HEK293 (cell line): Measurements from ENCODE around the gene FAM234A.
A peak's percentile ranks its signal among the peaks of the same experiment; 100 is the strongest.

ENCODE experiments used
- ATF2 ChIP-seq: fragments of 450-650 bp; formaldehyde crosslinking; IDR thresholded peaks from 2 replicates; pipeline ENCODE4 v1.5.1; 2016; ENCODE audit warnings: missing biosample characterization, missing genetic modification characterization, low read depth
- HIC1 ChIP-seq: fragments of 450-650 bp; formaldehyde crosslinking; IDR thresholded peaks from 2 replicates; pipeline ENCODE4 v1.5.1; 2016; ENCODE audit warnings: missing biosample characterization, missing genetic modification characterization
- KLF16 ChIP-seq: fragments of 450-650 bp; formaldehyde crosslinking; IDR thresholded peaks from 2 replicates; pipeline ENCODE4 v1.5.1; 2017; ENCODE audit warnings: missing biosample characterization, missing genetic modification characterization
- KLF17 ChIP-seq: fragments of 450-650 bp; formaldehyde crosslinking; IDR thresholded peaks from 2 replicates; pipeline ENCODE4 v1.5.1; 2016; ENCODE audit warnings: missing biosample characterization, missing genetic modification characterization
- KLF8 ChIP-seq: fragments of 450-650 bp; formaldehyde crosslinking; IDR thresholded peaks from 2 replicates; pipeline ENCODE4 v1.5.1; 2016; ENCODE audit warnings: missing biosample characterization, missing genetic modification characterization
- REST ChIP-seq: fragments of 450-650 bp; formaldehyde crosslinking; IDR thresholded peaks from 2 replicates; pipeline ENCODE4 v1.5.1; 2016; ENCODE audit warnings: missing biosample characterization, missing genetic modification characterization
- SCRT2 ChIP-seq: fragments of 450-650 bp; formaldehyde crosslinking; IDR thresholded peaks from 2 replicates; pipeline ENCODE4 v1.5.1; 2016; ENCODE audit warnings: missing biosample characterization, missing genetic modification characterization
- SP7 ChIP-seq: fragments of 450-650 bp; formaldehyde crosslinking; IDR thresholded peaks from 2 replicates; pipeline ENCODE4 v1.5.1; 2016; ENCODE audit warnings: missing biosample characterization, missing genetic modification characterization
- ZBTB21 ChIP-seq: fragments of 450-650 bp; formaldehyde crosslinking; IDR thresholded peaks from 2 replicates; pipeline ENCODE4 v1.5.1; 2017; ENCODE audit warnings: missing biosample characterization, missing genetic modification characterization
- ZBTB7A ChIP-seq: fragments of 450-650 bp; formaldehyde crosslinking; IDR thresholded peaks from 2 replicates; pipeline ENCODE4 v1.5.1; 2016; ENCODE audit warnings: low read depth, missing biosample characterization, missing genetic modification characterization
- ZFP37 ChIP-seq: fragments of 450-650 bp; formaldehyde crosslinking; IDR thresholded peaks from 2 replicates; pipeline ENCODE4 v1.5.1; 2016; ENCODE audit warnings: missing biosample characterization, missing genetic modification characterization
- ZIC2 ChIP-seq: fragments of 450-650 bp; formaldehyde crosslinking; IDR thresholded peaks from 2 replicates; pipeline ENCODE4 v1.5.1; 2016; ENCODE audit warnings: missing biosample characterization, missing genetic modification characterization
- ZNF18 ChIP-seq: fragments of 450-650 bp; formaldehyde crosslinking; IDR thresholded peaks from 2 replicates; pipeline ENCODE4 v1.5.1; 2016; ENCODE audit warnings: missing biosample characterization, missing genetic modification characterization
- ZNF341 ChIP-seq: fragments of 450-650 bp; formaldehyde crosslinking; IDR thresholded peaks from 2 replicates; pipeline ENCODE4; 2016; ENCODE audit warnings: low read depth, missing biosample characterization, missing genetic modification characterization
- ZNF354C ChIP-seq: fragments of 450-650 bp; formaldehyde crosslinking; IDR thresholded peaks from 2 replicates; pipeline ENCODE4 v1.5.1; 2016; ENCODE audit warnings: missing biosample characterization, missing genetic modification characterization, low read depth, borderline replicate concordance
- ZNF362 ChIP-seq: fragments of 450-650 bp; formaldehyde crosslinking; IDR thresholded peaks from 2 replicates; pipeline ENCODE4 v1.5.1; 2016; ENCODE audit warnings: missing biosample characterization, missing genetic modification characterization
- ZNF391 ChIP-seq: fragments of 450-650 bp; formaldehyde crosslinking; IDR thresholded peaks from 2 replicates; pipeline ENCODE4 v1.5.1; 2016; ENCODE audit warnings: low read depth, missing biosample characterization, missing genetic modification characterization, borderline replicate concordance
- ZNF488 ChIP-seq: fragments of 450-650 bp; formaldehyde crosslinking; IDR thresholded peaks from 2 replicates; pipeline ENCODE4 v1.5.1; 2016; ENCODE audit warnings: missing biosample characterization, missing genetic modification characterization
- ZNF529 ChIP-seq: fragments of 450-650 bp; formaldehyde crosslinking; IDR thresholded peaks from 2 replicates; pipeline ENCODE4 v1.5.1; 2017; ENCODE audit warnings: missing genetic modification characterization, missing biosample characterization; ENCODE audit not compliant: insufficient replicate concordance
- ZNF561 ChIP-seq: fragments of 450-650 bp; IDR thresholded peaks from 2 replicates; pipeline ENCODE4 v1.5.1; 2018; ENCODE audit warnings: missing biosample characterization, missing genetic modification characterization, borderline replicate concordance
- ZSCAN16 ChIP-seq: fragments of 450-650 bp; formaldehyde crosslinking; IDR thresholded peaks from 2 replicates; pipeline ENCODE4 v1.5.1; 2016; ENCODE audit warnings: missing biosample characterization, missing genetic modification characterization
- ZSCAN18 ChIP-seq: fragments of 450-650 bp; formaldehyde crosslinking; IDR thresholded peaks from 2 replicates; pipeline ENCODE4 v1.5.1; 2016; ENCODE audit warnings: missing biosample characterization, missing genetic modification characterization
- ZSCAN23 ChIP-seq: fragments of 450-650 bp; formaldehyde crosslinking; IDR thresholded peaks from 2 replicates; pipeline ENCODE4 v1.5.1; 2016; ENCODE audit warnings: missing biosample characterization, missing genetic modification characterization
- ZXDB ChIP-seq: fragments of 450-650 bp; formaldehyde crosslinking; IDR thresholded peaks from 2 replicates; pipeline ENCODE4 v1.5.1; 2016; ENCODE audit warnings: missing biosample characterization, missing genetic modification characterization

Gene FAM234A

GRCh38 chr16:234468-235305 is at the start of gene FAM234A (continued):
- TF ChIP-seq REST (tag by site-specific recombination) (0 out of 2 replicates have a peak, but pooled peaks have one; percentile 51), ZSCAN18 (tag by site-specific recombination) (peak; percentile 68), ZNF354C (tag by site-specific recombination) (no peak), ZSCAN23 (tag by site-specific recombination) (no peak), ZNF362 (0 out of 2 replicates have a peak, but pooled peaks have one; percentile 64), ZFP37 (tag by site-specific recombination) (peak; percentile 38; the same call in 1 of the 2 replicates), ATF2 (tag by site-specific recombination) (peak; percentile 44; the same call in 1 of the 2 replicates), KLF16 (tag by site-specific recombination) (peak; percentile 88), ZNF561 (tag by site-specific recombination) (peak; percentile 47; the same call in 1 of the 2 replicates), KLF8 (peak; percentile 71; the same call in 1 of the 2 replicates), ZBTB7A (tag by site-specific recombination) (peak; percentile 74), ZNF18 (tag by site-specific recombination) (peak; percentile 40; the same call in 1 of the 2 replicates), ZNF488 (tag by site-specific recombination) (no peak), SP7 (peak; percentile 82), ZIC2 (tag by site-specific recombination) (peak; percentile 94), ZBTB21 (peak; percentile 87), ZNF529 (tag by site-specific recombination) (no peak), HIC1 (tag by site-specific recombination) (no peak), ZNF341 (tag by site-specific recombination) (peak; percentile 82), SCRT2 (tag by site-specific recombination) (no peak), ZNF391 (tag by site-specific recombination) (peak; percentile 89; the same call in 1 of the 2 replicates), ZSCAN16 (no peak), KLF17 (peak; percentile 83; the same call in 1 of the 2 replicates), ZXDB (tag by site-specific recombination) (peak; percentile 91)
